Hepatocyte (in vitro differentiated cells): ENCODE results near the gene QDPR.

Experiments
- CTCF ChIP-seq: fragments of 200-600 bp; sonication (generic); IDR thresholded peaks from 2 replicates; pipeline ENCODE4 v1.5.1; 2016; ENCODE audit warnings: antibody characterized with exemption, mild to moderate bottlenecking; ENCODE audit not compliant: poor library complexity
- EZH2 ChIP-seq: fragments of 200-600 bp; sonication (generic); IDR thresholded peaks from 2 replicates; pipeline ENCODE4 v1.6.1; 2016; ENCODE audit warnings: antibody characterized with exemption, mild to moderate bottlenecking, borderline replicate concordance
- EZH2phosphoT487 ChIP-seq: fragments of 200-600 bp; sonication (generic); IDR thresholded peaks from one replicate; pipeline ENCODE4 v1.6.1; 2018; ENCODE audit warnings: antibody characterized with exemption, mild to moderate bottlenecking, low read depth, moderate library complexity; ENCODE audit not compliant: unreplicated experiment, severe bottlenecking

DNA sequence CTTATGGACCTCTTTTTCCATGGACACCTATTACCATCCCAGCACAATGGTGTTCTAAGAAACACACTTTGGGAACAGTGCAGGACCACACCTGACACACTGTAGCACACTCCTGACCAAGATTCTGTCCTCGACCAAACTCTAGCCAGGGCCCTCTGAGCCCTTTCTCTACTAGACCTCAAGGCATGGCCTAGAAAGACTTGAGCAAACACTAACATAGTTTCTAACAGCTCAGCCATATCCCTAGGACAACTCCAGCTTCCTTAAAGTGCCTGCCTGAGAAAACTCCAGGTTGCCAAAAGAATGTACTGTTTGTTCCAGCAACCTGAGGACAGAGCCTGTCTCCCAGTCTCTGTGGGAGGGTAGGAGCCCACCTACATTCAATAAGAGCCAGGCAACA, 48.3 kb downstream of the QDPR start:
- no peak for TF ChIP-seq CTCF
- TF ChIP-seq EZH2: no peak
- no peak for TF ChIP-seq EZH2phosphoT487
